Hindlimb muscle (tissue), 1 donor: ENCODE measurements around the gene MVB12B. TPM values are rescaled to one million over a fixed set of nuclear protein-coding genes. Genes with fewer than 3 reads are reported as not detected.

Source experiments
- DNase-seq: peaks from one replicate; pipeline ENCODE4 v3.0.0-alpha.2; 2013
- polyA plus RNA-seq: library from polyadenylated mRNA; unstranded; fragments of 120-200 nt; gene quantifications from one replicate; pipeline ENCODE4 v1.2.1, GENCODE V29; 2013; ENCODE audit not compliant: insufficient read length

The MVB12B gene
- polyA plus RNA-seq, 1 donor: 21.2 TPM

- DNase-seq: no peak
Observed at GRCh38 chr9:126303488-126303887, 23.1 kb upstream of the MVB12B start.

GRCh38 chr9:126304207-126304970 lies 22.2 kb upstream of the MVB12B start:
- no peak for DNase-seq

DNA sequence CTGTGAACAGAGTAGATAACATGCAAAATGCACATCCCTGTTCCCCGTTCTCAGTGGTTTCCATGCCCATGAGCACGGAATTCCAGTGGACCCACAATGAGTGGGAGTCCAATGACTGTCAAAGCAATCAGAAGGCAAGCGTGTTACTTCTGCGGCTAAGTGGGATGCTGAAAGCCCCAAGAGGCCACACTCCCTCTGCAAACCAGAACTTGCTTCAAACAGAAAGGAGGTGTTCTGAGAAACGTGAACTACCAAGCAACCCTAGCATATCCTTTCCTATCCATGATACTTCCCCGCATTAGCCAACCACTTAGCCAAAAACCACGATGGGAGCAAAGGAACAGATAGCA lies 21.7 kb upstream of the MVB12B start:
- no peak for DNase-seq

GRCh38 chr9:126306071-126306647 lies 20.5 kb upstream of the MVB12B start:
- no peak for DNase-seq

- peak; percentile 23 for DNase-seq
Observed at GRCh38 chr9:126307322-126308061, 19.1 kb upstream of the MVB12B start.

- no peak for DNase-seq
Observed at GRCh38 chr9:126309427-126310189, 17.0 kb upstream of the MVB12B start.

DNA sequence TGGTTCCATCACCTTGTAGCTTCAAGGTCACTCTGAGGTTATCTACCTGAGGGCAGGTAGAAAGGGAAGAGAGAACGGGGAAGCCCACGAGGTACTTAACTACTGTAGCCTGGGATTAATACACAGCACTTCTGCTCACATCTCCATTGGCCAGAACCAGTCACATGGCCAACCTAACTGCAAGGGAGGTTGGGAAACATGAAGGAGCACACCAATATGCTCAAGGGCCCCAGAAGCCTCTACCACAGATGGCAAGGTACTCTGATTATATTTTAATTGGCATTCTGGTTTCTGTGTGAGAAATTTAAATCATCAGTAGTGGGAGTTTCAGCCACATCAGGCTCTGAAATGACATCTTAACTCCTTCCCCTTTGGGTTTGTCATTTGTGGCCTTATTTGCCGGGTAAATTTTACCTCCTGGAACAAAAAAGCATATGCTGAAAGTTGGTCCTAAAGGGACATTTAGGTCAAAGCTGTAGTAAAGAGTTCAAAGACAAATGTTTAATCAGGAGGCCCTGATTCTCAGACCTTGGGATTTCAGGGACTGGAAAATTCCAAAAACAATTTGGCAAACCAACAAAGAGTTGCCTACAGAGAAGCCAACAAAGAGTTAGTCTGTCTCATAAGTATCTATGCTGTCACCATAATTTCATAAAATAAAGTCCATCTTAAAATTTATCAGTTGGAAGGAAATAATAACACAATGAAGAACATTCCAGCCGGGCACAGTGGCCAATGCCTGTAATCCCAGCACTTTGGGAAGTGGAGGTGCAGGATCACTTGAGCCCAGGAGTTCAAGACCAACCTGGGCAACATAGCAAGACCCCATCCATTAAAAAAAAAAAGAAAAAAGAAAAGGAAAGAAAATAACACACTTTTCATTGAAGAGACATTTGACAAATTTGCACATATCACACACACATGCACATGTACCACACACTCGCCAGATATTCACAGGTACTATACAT lies 13.8 kb upstream of the MVB12B start:
- no peak for DNase-seq

DNA sequence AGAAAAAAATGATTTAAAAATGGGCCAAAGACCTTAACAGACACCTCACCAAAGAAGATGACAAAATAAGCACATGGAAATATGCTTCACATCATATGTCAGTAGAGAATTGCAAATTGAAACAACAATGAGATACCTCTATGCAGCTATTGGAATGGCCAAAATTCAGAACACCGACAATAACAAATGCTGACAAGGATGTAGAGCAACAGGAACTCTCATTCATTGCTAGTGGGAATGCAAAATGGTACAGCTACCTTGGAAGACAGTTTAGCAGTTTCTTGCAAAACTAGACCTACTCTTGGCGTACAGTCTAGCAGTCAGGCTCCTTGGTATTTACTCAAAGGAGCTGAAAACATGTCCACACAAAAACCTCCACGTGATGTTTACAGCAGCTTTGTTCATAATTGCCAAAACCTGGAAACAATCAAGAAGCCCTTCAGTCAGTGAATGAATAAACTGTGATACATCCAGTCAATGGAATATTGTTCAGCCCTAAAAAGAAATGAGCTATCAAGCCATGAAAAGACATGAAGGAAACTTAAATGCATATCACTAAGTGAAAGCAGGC lies 10.5 kb upstream of the MVB12B start:
- DNase-seq: no peak

- no peak for DNase-seq
Observed at GRCh38 chr9:126317513-126317912, 9.1 kb upstream of the MVB12B start.

GRCh38 chr9:126318858-126319257 lies 7.8 kb upstream of the MVB12B start:
- no peak for DNase-seq

DNA sequence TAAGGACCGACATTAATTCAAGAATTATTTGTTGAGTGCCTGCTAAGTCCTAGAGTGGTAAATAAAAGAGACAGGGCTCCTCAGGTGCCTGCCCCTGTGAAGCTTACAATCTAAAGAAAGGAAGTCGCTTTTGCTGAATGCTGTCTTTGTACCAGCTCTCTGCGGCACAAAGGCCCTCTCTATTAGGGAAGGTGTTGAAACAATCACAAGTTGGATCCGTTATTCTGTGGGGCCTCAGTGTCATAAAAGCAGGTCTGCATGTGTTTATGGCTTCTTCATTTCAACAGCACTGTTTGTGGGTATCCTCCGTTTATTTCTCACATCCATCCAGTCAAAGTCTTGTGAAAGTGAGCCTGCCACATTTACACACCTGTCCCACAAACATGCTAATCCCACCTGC lies 7.0 kb upstream of the MVB12B start:
- DNase-seq: no peak

- no peak for DNase-seq
Observed at GRCh38 chr9:126320158-126320922, 6.3 kb upstream of the MVB12B start.

DNA sequence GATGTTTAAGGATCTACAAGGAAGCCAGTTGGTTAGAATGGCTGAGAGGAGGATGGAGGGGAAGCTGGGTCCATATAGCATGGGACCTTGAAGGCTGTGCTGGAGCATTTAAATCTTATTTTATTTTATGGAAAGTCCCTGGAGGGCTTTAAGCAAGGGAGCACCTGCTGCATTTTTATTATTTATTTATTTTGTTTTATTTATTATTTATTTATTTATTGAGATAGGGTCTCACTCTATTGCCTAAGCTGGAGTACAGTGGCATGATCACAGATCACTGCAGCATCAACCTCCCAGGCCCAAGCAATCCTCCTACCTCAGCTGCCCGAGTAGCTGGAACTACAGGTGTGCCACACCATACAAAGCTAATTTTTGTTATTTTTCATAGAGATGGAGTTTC lies 4.9 kb upstream of the MVB12B start:
- DNase-seq: no peak

- DNase-seq: no peak
Observed at GRCh38 chr9:126325821-126326220, 808 bp upstream of the MVB12B start.

DNA sequence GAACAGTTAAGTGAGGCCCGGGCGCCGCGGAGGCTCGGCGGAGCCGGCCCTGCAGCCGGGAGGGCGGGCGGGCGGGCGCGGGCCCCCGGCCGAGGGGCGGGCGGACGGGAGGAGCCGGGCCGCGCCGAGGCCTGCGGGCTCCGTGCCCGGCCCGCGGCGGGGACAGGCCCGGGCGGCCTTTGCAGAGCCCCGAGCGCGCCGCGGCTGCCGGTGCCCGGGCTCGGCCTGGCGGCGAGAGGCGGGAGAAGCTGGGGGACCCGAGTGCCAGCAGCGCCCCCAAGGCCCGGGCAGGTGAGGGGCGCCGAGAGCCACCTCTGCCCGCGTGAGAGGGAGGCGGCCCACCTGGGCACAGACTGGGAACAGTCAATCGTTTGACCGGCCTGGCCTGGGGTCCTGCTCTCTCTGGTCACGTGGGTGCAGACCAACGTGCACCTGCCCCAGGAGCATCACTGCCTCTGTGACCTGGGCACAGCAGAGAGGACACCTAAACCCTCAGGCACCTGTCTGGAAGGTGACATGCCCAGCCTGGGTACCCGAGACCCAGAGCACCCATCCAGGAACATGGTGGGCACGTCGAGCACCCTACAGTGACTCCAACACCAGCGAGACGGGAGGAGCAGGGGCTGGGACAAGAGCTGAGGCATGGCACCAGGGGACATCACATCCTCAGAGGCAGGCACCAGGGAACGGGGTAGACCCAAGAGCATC lies 531 bp downstream of the MVB12B start:
- DNase-seq: peak; percentile 43

DNA sequence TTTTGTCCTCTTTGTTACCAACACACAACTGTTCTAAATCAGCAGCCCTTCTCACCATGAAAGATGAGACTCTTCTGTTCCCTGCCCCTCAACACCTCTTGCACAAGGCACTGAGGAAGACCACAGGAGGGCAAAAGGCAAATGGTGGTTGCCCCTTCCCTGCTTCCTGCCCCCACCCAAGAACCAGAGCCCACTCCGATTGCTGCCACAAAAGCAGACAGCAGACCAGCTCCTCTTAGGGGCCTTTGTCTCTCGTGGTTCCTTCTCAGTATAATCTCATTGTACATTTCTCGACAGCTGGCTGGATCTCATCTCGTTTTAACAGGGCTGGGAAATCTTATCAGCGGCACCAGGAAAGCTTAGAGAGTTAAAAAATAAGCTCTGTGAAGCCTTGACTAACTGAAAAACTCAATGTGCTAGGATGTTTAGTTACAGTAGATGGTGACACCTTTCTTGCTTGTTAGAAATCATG lies 1.1 kb downstream of the MVB12B start:
- DNase-seq: no peak

GRCh38 chr9:126328407-126328806 lies 1.8 kb downstream of the MVB12B start:
- no peak for DNase-seq

GRCh38 chr9:126329476-126330275 lies 3.0 kb downstream of the MVB12B start:
- DNase-seq: no peak

GRCh38 chr9:126330536-126330935 lies 3.9 kb downstream of the MVB12B start:
- DNase-seq: no peak
